Measurements from ENCODE around the gene STPG4. TPM values are rescaled to one million over a fixed set of nuclear protein-coding genes. Genes with fewer than 3 reads are reported as not detected.

The STPG4 gene
- total RNA-seq, 4 donors from 2014 or later = not detected

- intact Hi-C loops (cut with DNase I) = no loop called here
- H3K27me3 ChIP-seq = no peaks in the 10 kb centered on the region
- peak overlapping the region in 1 of 4 donors; percentile 61 for H3K27ac ChIP-seq (replicated peaks in 1 of 4)
- WGBS = 92% methylated on average over 2 of the region's 3 CpGs
- peaks cover 49 to 61% (median 57%) of the 10 kb centered on the region in 4 donors for H3K4me1 ChIP-seq
- H3K36me3 ChIP-seq = no peaks in the 10 kb centered on the region
- no peak for DNase-seq (ENCODE audit: extremely low spot score)
- H3K9me3 ChIP-seq = no peaks in the 10 kb centered on the region
- TF ChIP-seq CTCF (IDR thresholded peaks at IDR 0.05) (no peak), POLR2AphosphoS5 (IDR thresholded peaks at IDR 0.05) (no peak), POLR2A (IDR thresholded peaks at IDR 0.05; ENCODE audit: low read depth) (no peak), EP300 (IDR thresholded peaks at IDR 0.05) (no peak)
- no peak overlapping the region for H3K4me3 ChIP-seq
These were observed 68.1 kb downstream of the STPG4 start for GRCh38 chr2:47087051-47087450.

GRCh38 chr2:47086571-47086970, 68.5 kb downstream of the STPG4 start:
- Histone ChIP-seq H3K27me3 (no peaks in the 10 kb centered on the region), H3K36me3 (no peaks in the 10 kb centered on the region), H3K27ac (replicated peaks in 1 of 4) (peak overlapping the region; percentile 10 to 61 (median 32)), H3K9me3 (no peaks in the 10 kb centered on the region), H3K4me3 (no peak overlapping the region), H3K4me1 (peaks cover 49 to 64% (median 57%) of the 10 kb centered on the region in 4 donors)
- WGBS = 77% methylated on average over 6 of the region's 6 CpGs
- TF ChIP-seq EP300 (IDR thresholded peaks at IDR 0.05) (no peak), CTCF (IDR thresholded peaks at IDR 0.05) (no peak), POLR2A (IDR thresholded peaks at IDR 0.05; ENCODE audit: low read depth) (no peak), POLR2AphosphoS5 (IDR thresholded peaks at IDR 0.05) (no peak)
- DNase-seq (ENCODE audit: extremely low spot score) = no peak
- intact Hi-C loops (cut with DNase I) = no loop called here

GRCh38 chr2:47086054-47086471, 69.0 kb downstream of the STPG4 start:
- Histone ChIP-seq H3K27me3 (no peaks in the 10 kb centered on the region), H3K36me3 (no peaks in the 10 kb centered on the region), H3K4me1 (peaks cover 49 to 65% (median 56%) of the 10 kb centered on the region in 4 donors), H3K4me3 (no peak overlapping the region), H3K9me3 (no peaks in the 10 kb centered on the region), H3K27ac (replicated peaks in 1 of 4) (peak overlapping the region; percentile 10 to 61 (median 32))
- TF ChIP-seq EP300 (IDR thresholded peaks at IDR 0.05) (no peak), POLR2A (IDR thresholded peaks at IDR 0.05; ENCODE audit: low read depth) (no peak), CTCF (IDR thresholded peaks at IDR 0.05) (no peak), POLR2AphosphoS5 (IDR thresholded peaks at IDR 0.05) (peak in 1 of 2 donors; percentile 38)
- whole genome bisulfite sequencing = 54% methylated on average over 9 of the region's 9 CpGs
- intact Hi-C loops (cut with DNase I) = no loop called here
- no peak for DNase-seq (ENCODE audit: extremely low spot score)

GRCh38 chr2:47083886-47084687, 71.0 kb downstream of the STPG4 start:
- WGBS = 82% methylated on average over 16 of the region's 17 CpGs
- no peaks in the 10 kb centered on the region for H3K9me3 ChIP-seq
- peak overlapping the region in 2 of 4 donors; percentile 26 to 48 for H3K27ac ChIP-seq (replicated peaks in 1 of 4)
- no peaks in the 10 kb centered on the region for H3K36me3 ChIP-seq
- intact Hi-C loops (cut with DNase I) = no loop called here
- DNase-seq (ENCODE audit: extremely low spot score) = no peak
- TF ChIP-seq POLR2AphosphoS5 (IDR thresholded peaks at IDR 0.05) (peak in 1 of 2 donors; percentile 2), EP300 (IDR thresholded peaks at IDR 0.05) (no peak)
- no peak overlapping the region for H3K4me3 ChIP-seq
- peaks cover 58 to 81% (median 67%) of the 10 kb centered on the region in 4 donors for H3K4me1 ChIP-seq
- no peaks in the 10 kb centered on the region for H3K27me3 ChIP-seq

- TF ChIP-seq POLR2A (IDR thresholded peaks at IDR 0.05; ENCODE audit: low read depth) = no peak
- no peak for TF ChIP-seq POLR2AphosphoS5 (IDR thresholded peaks at IDR 0.05)
- no peak for TF ChIP-seq EP300 (IDR thresholded peaks at IDR 0.05)
- no peak for TF ChIP-seq CTCF (IDR thresholded peaks at IDR 0.05)
- H3K36me3 ChIP-seq = no peaks in the 10 kb centered on the region
- H3K4me1 ChIP-seq = peaks cover 58 to 81% (median 67%) of the 10 kb centered on the region in 4 donors
- no peak for DNase-seq (ENCODE audit: extremely low spot score)
- no peaks in the 10 kb centered on the region for H3K27me3 ChIP-seq
- peak overlapping the region in 2 of 4 donors; percentile 26 to 48 for H3K27ac ChIP-seq (replicated peaks in 1 of 4)
- 92% methylated on average over 2 of the region's 3 CpGs for whole genome bisulfite sequencing
- intact Hi-C loops (cut with DNase I) = no loop called here
- H3K9me3 ChIP-seq = no peaks in the 10 kb centered on the region
- no peak overlapping the region for H3K4me3 ChIP-seq
These were observed 71.6 kb downstream of the STPG4 start for GRCh38 chr2:47083485-47083884.

All from esophagus muscularis mucosa (tissue), 4 donors.